Testis (tissue), 3 donors: ENCODE results near the gene PRKG1. TPM values are rescaled to one million over a fixed set of nuclear protein-coding genes. Genes with fewer than 3 reads are reported as not detected.

ENCODE experiments used
- DNase-seq: peaks from one replicate; pipeline ENCODE4 v3.0.0-alpha.2; 2019
- H3K27ac ChIP-seq, 2 donors: fragments of 200-600 bp; sonication (generic); one replicate each; pipeline ENCODE4 v1.5.1; 2019
- H3K27me3 ChIP-seq: fragments of 200-600 bp; sonication (generic); one replicate; pipeline ENCODE4 v1.5.1; 2019
- H3K36me3 ChIP-seq: fragments of 200-600 bp; sonication (generic); one replicate; pipeline ENCODE4 v1.5.1; 2017; ENCODE audit warnings: low read depth; ENCODE audit errors: missing control alignments
- H3K4me1 ChIP-seq: fragments of 200-600 bp; sonication (generic); one replicate; pipeline ENCODE4 v1.5.1; 2019
- H3K4me3 ChIP-seq, 2 donors: fragments of 200-600 bp; sonication (generic); one replicate each; pipeline ENCODE4 v1.5.1; 2017 to 2019
- H3K9me3 ChIP-seq: fragments of 200-600 bp; sonication (generic); one replicate; pipeline ENCODE4 v1.5.1; 2017
- POLR2A ChIP-seq: fragments of 450-650 bp; IDR thresholded peaks from one replicate; pipeline ENCODE4 v1.6.1; 2017; ENCODE audit warnings: antibody characterized with exemption, mild to moderate bottlenecking, moderate library complexity
- WGBS, 2 donors: methylation state at CpG; one replicate each; pipeline ENCODE4 v1.1.5; 2018; 5-methylcytosine and 5-hydroxymethylcytosine counted together
- intact Hi-C: fragments of 100-400 bp; cut with DNase I; formaldehyde crosslinking; loops from one replicate; pipeline ENCODE4 v1.15.1; 2023; ENCODE audit warnings: low total_unique reads
- polyA plus RNA-seq: library from polyadenylated mRNA; stranded (reverse); fragments of 350-450 nt; fragmentation: Illumina TruSeq; extraction: RNeasy Lipid Tissue Mini Kit (QIAGEN cat#74804); gene quantifications from one replicate; pipeline ENCODE4 v1.2.3, GENCODE V29; 2014; ENCODE audit warnings: low read depth, low replicate concordance; ENCODE audit not compliant: insufficient read depth
- total RNA-seq, 2 donors: library from RNA; depleted of rRNA; stranded (reverse); fragments of >200 nt; gene quantifications; one replicate each; pipeline ENCODE4 v1.2.3, GENCODE V29; 2016
- TF ChIP-seq, protein P1 (sequence below), 3 experiments: fragments of 450-650 bp in 2 of 3; fragments of 200-600 bp in 1 of 3; sonication (generic) in 1 of 3; IDR thresholded peaks; one replicate each; pipeline ENCODE4 v1.5.1; 2016 to 2019; ENCODE audit warnings: antibody characterized with exemption in 3 of 3, mild to moderate bottlenecking in 2 of 3, moderate library complexity in 1 of 3

The PRKG1 gene
- total and polyA plus RNA-seq, 3 donors from 2014 or later, result 6.3 to 15.3 (median 12.5) TPM

DNA sequence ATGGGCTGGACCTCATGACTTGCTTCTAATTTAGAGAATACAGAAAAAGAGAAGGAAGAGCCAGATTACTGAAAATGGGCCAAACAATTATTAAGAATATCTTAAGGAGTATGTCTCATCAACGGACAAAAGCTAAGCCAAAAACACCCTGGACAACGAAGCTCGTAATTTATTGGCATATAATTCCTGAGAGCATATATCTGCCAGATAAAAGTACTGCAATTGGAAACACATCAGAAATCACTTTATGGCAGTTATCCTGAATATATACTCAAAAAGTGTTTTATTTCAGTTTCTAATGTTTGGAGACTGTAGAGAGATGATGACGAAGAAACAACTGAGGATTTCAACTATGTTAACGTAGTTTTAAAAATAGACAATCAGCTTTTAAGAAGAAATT, 413.3 kb downstream of the PRKG1 start:
- intact Hi-C loops, result no loop called here
- Histone ChIP-seq H3K9me3 (no peaks in the 10 kb centered on the region), H3K4me3 (no peak overlapping the region), H3K36me3 (no peaks in the 10 kb centered on the region), H3K27me3 (no peaks in the 10 kb centered on the region), H3K27ac (no peak overlapping the region), H3K4me1 (no peaks in the 10 kb centered on the region)
- DNase-seq, result no peak
- TF ChIP-seq, protein P1, sequence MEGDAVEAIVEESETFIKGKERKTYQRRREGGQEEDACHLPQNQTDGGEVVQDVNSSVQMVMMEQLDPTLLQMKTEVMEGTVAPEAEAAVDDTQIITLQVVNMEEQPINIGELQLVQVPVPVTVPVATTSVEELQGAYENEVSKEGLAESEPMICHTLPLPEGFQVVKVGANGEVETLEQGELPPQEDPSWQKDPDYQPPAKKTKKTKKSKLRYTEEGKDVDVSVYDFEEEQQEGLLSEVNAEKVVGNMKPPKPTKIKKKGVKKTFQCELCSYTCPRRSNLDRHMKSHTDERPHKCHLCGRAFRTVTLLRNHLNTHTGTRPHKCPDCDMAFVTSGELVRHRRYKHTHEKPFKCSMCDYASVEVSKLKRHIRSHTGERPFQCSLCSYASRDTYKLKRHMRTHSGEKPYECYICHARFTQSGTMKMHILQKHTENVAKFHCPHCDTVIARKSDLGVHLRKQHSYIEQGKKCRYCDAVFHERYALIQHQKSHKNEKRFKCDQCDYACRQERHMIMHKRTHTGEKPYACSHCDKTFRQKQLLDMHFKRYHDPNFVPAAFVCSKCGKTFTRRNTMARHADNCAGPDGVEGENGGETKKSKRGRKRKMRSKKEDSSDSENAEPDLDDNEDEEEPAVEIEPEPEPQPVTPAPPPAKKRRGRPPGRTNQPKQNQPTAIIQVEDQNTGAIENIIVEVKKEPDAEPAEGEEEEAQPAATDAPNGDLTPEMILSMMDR (IDR thresholded peaks at IDR 0.05), result no peak
- TF ChIP-seq POLR2A, result no peak
- 68 to 77% methylated on average over 5 of the region's 5 CpGs for WGBS, 2 donors

- Histone ChIP-seq H3K9me3 (no peaks in the 10 kb centered on the region), H3K27ac (no peak overlapping the region), H3K4me3 (no peak overlapping the region), H3K27me3 (no peaks in the 10 kb centered on the region), H3K36me3 (no peaks in the 10 kb centered on the region), H3K4me1 (no peaks in the 10 kb centered on the region)
- WGBS, 2 donors, result 77 to 79% methylated on average over 5 of the region's 5 CpGs
- intact Hi-C loops, result no loop called here
- no peak for TF ChIP-seq POLR2A
- TF ChIP-seq, protein P1 (IDR thresholded peaks at IDR 0.05), result no peak
- no peak for DNase-seq
Measured at GRCh38 chr10:51488766-51489408, 414.6 kb downstream of the PRKG1 start.

GRCh38 chr10:51498424-51498823, 424.1 kb downstream of the PRKG1 start:
- Histone ChIP-seq H3K9me3 (no peaks in the 10 kb centered on the region), H3K36me3 (no peaks in the 10 kb centered on the region), H3K27ac (no peak overlapping the region), H3K4me1 (no peaks in the 10 kb centered on the region), H3K27me3 (no peaks in the 10 kb centered on the region), H3K4me3 (no peak overlapping the region)
- intact Hi-C loops, result no loop called here
- WGBS, 2 donors, result 94 to 96% methylated on average over 2 of the region's 2 CpGs
- no peak for TF ChIP-seq POLR2A
- TF ChIP-seq, protein P1 (IDR thresholded peaks at IDR 0.05), result no peak
- DNase-seq, result no peak

GRCh38 chr10:51501396-51501795, 427.1 kb downstream of the PRKG1 start:
- no peaks in the 10 kb centered on the region for H3K27me3 ChIP-seq
- no peak overlapping the region for H3K27ac ChIP-seq
- H3K4me3 ChIP-seq, result no peak overlapping the region
- no peak for DNase-seq
- 85 to 91% methylated on average over 1 of the region's 1 CpG for WGBS, 2 donors
- TF ChIP-seq POLR2A, result no peak
- TF ChIP-seq, protein P1 (IDR thresholded peaks at IDR 0.05), result no peak
- intact Hi-C loops, result no loop called here
- no peaks in the 10 kb centered on the region for H3K9me3 ChIP-seq
- no peaks in the 10 kb centered on the region for H3K36me3 ChIP-seq
- no peaks in the 10 kb centered on the region for H3K4me1 ChIP-seq

DNA sequence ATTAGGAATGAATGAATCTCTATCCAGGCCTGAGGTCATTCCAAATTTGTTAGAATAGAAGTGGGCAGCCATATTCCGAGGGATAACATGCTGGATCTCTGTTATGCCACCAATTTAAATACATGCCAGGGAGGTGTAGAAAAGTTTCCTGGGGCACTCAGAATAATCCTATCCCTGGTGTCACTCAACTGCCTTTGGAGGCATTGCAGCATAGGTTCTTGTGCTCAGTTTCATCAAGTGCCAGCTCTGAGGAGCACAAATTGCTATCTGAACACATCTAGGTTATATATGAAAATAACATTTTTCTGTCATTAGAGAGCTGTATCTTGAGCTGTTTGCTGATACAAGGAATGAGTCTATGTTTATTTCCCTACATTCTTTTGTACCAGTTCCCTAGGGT, 427.8 kb downstream of the PRKG1 start:
- DNase-seq, result no peak
- no peaks in the 10 kb centered on the region for H3K36me3 ChIP-seq
- no peaks in the 10 kb centered on the region for H3K27me3 ChIP-seq
- no peak overlapping the region for H3K27ac ChIP-seq
- no peaks in the 10 kb centered on the region for H3K9me3 ChIP-seq
- intact Hi-C loops, result no loop called here
- WGBS, 2 donors, result 96 to 100% methylated on average over 1 of the region's 1 CpG
- no peaks in the 10 kb centered on the region for H3K4me1 ChIP-seq
- no peak overlapping the region for H3K4me3 ChIP-seq
- TF ChIP-seq, protein P1 (IDR thresholded peaks at IDR 0.05), result no peak
- TF ChIP-seq POLR2A, result no peak
